ENCODE measurements around the gene TMEM9. TPM values are rescaled to one million over a fixed set of nuclear protein-coding genes. Genes with fewer than 3 reads are reported as not detected.

TMEM9 gene
- total RNA-seq, 1 experiment from 2014 or later = 110 TPM

- DNase-seq (ENCODE audit: low read depth in 1 of 2, low spot score in 2 of 2) = no peak
- no peaks in the 10 kb centered on the region for H3K9me3 ChIP-seq (replicated peaks)
- no peak overlapping the region for H3K4me3 ChIP-seq
- H3K27me3 ChIP-seq (replicated peaks) = no peaks in the 10 kb centered on the region
- no peaks in the 10 kb centered on the region for H3K36me3 ChIP-seq
- peak overlapping the region; percentile 89; the same call in 1 of the 2 replicates for H3K27ac ChIP-seq
- H3K4me1 ChIP-seq (replicated peaks) = peaks cover 42% of the 10 kb centered on the region
Measured at GRCh38 chr1:201183209-201183608, 28.9 kb upstream of the TMEM9 start.

- Histone ChIP-seq H3K27me3 (replicated peaks) (no peaks in the 10 kb centered on the region), H3K9me3 (replicated peaks) (no peaks in the 10 kb centered on the region), H3K36me3 (no peaks in the 10 kb centered on the region), H3K4me1 (replicated peaks) (peaks cover 41% of the 10 kb centered on the region), H3K27ac (no peak overlapping the region), H3K4me3 (no peak overlapping the region)
- DNase-seq (ENCODE audit: low read depth in 1 of 2, low spot score in 2 of 2) = no peak
Measured at GRCh38 chr1:201181726-201182125, 27.5 kb upstream of the TMEM9 start.

GRCh38 chr1:201181323-201181722 lies 27.0 kb upstream of the TMEM9 start:
- no peak for DNase-seq (ENCODE audit: low read depth in 1 of 2, low spot score in 2 of 2)
- Histone ChIP-seq H3K4me3 (no peak overlapping the region), H3K4me1 (replicated peaks) (peaks cover 37% of the 10 kb centered on the region), H3K27ac (no peak overlapping the region), H3K27me3 (replicated peaks) (no peaks in the 10 kb centered on the region), H3K36me3 (no peaks in the 10 kb centered on the region), H3K9me3 (replicated peaks) (no peaks in the 10 kb centered on the region)

GRCh38 chr1:201180901-201181300 lies 26.6 kb upstream of the TMEM9 start:
- Histone ChIP-seq H3K27ac (no peak overlapping the region), H3K9me3 (replicated peaks) (no peaks in the 10 kb centered on the region), H3K27me3 (replicated peaks) (no peaks in the 10 kb centered on the region), H3K36me3 (no peaks in the 10 kb centered on the region), H3K4me3 (no peak overlapping the region), H3K4me1 (replicated peaks) (peaks cover 32% of the 10 kb centered on the region)
- DNase-seq (ENCODE audit: low read depth in 1 of 2, low spot score in 2 of 2) = no peak

GRCh38 chr1:201180141-201180540 lies 25.9 kb upstream of the TMEM9 start:
- Histone ChIP-seq H3K4me1 (replicated peaks) (peaks cover 25% of the 10 kb centered on the region), H3K27ac (no peak overlapping the region), H3K9me3 (replicated peaks) (no peaks in the 10 kb centered on the region), H3K27me3 (replicated peaks) (no peaks in the 10 kb centered on the region), H3K36me3 (no peaks in the 10 kb centered on the region), H3K4me3 (no peak overlapping the region)
- DNase-seq (ENCODE audit: low read depth in 1 of 2, low spot score in 2 of 2) = no peak

DNA sequence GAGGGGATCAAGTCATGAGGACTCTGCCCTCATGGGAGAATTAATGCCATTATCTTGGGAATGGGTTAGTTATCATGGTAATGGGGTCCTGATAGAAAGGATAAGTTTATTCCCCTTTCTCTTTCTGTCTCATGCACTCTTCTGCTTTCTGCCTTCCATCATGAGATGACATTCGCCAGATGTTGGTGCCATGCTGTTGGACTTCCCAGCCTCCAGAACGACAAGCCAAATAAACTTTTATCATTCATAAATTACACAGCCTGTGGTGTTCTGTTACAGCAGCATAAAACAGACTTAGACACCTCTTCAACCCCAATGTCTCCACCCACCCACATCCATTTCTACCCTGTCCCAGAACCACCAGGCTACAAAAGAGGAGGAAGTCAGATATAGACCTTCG lies 24.4 kb upstream of the TMEM9 start:
- Histone ChIP-seq H3K27me3 (replicated peaks) (no peaks in the 10 kb centered on the region), H3K9me3 (replicated peaks) (no peaks in the 10 kb centered on the region), H3K36me3 (no peaks in the 10 kb centered on the region), H3K4me1 (replicated peaks) (peaks cover 11% of the 10 kb centered on the region), H3K27ac (no peak overlapping the region), H3K4me3 (no peak overlapping the region)
- DNase-seq (ENCODE audit: low read depth in 1 of 2, low spot score in 2 of 2) = no peak

GRCh38 chr1:201176940-201177339 lies 22.7 kb upstream of the TMEM9 start:
- H3K27ac ChIP-seq = no peak overlapping the region
- no peaks in the 10 kb centered on the region for H3K27me3 ChIP-seq (replicated peaks)
- no peak overlapping the region for H3K4me3 ChIP-seq
- H3K36me3 ChIP-seq = no peaks in the 10 kb centered on the region
- H3K9me3 ChIP-seq (replicated peaks) = no peaks in the 10 kb centered on the region
- no peaks in the 10 kb centered on the region for H3K4me1 ChIP-seq (replicated peaks)
- no peak for DNase-seq (ENCODE audit: low read depth in 1 of 2, low spot score in 2 of 2)

DNA sequence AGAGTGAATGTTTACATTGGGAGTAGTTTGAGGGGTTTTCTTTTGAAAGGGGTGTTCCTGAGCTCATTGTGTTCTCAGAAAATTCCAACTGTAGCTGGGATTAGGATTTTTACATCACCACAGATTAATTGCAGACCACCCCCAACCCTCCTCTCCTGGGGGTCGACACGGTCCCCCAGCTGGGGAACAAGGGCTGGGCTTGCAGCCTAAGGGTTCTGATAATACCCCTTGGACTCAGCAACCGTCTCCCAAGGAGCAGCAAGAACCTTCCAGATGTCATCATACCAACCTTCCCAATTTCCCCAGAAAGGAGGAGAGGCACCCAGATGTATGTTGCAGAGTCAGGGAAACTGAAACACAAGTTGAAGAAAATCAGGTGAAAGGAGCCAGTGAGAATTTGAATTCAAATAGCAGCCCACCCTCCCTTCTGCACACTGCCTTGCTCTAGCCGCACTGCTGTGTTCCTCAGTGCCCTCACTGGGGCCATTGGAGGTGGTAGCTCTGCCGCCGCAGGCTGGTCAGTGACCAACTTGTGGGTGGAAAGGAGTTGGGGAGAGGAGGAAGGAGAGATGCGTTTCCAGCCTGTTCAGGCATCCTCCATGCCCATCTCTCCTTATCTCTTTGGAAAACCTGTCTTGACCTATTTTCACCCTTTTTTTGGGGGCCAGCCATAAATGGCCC lies 21.7 kb upstream of the TMEM9 start:
- Histone ChIP-seq H3K27ac (no peak overlapping the region), H3K27me3 (replicated peaks) (no peaks in the 10 kb centered on the region), H3K4me1 (replicated peaks) (no peaks in the 10 kb centered on the region; the same call in 1 of the 2 replicates), H3K4me3 (no peak overlapping the region), H3K36me3 (no peaks in the 10 kb centered on the region), H3K9me3 (replicated peaks) (no peaks in the 10 kb centered on the region)
- DNase-seq (ENCODE audit: low read depth in 1 of 2, low spot score in 2 of 2) = no peak

- Histone ChIP-seq H3K27me3 (replicated peaks) (no peaks in the 10 kb centered on the region), H3K4me3 (no peak overlapping the region), H3K36me3 (no peaks in the 10 kb centered on the region), H3K4me1 (replicated peaks) (peaks cover 8% of the 10 kb centered on the region), H3K27ac (no peak overlapping the region), H3K9me3 (replicated peaks) (no peaks in the 10 kb centered on the region)
- no peak for DNase-seq (ENCODE audit: low read depth in 1 of 2, low spot score in 2 of 2)
Measured at GRCh38 chr1:201173736-201174135, 19.5 kb upstream of the TMEM9 start.

GRCh38 chr1:201172999-201173610 lies 18.8 kb upstream of the TMEM9 start:
- no peak for DNase-seq (ENCODE audit: low read depth in 1 of 2, low spot score in 2 of 2)
- no peaks in the 10 kb centered on the region for H3K27me3 ChIP-seq (replicated peaks)
- no peak overlapping the region for H3K27ac ChIP-seq
- H3K4me1 ChIP-seq (replicated peaks) = peaks cover 8% of the 10 kb centered on the region
- no peak overlapping the region for H3K4me3 ChIP-seq
- H3K9me3 ChIP-seq (replicated peaks) = no peaks in the 10 kb centered on the region
- no peaks in the 10 kb centered on the region for H3K36me3 ChIP-seq

- no peaks in the 10 kb centered on the region for H3K9me3 ChIP-seq (replicated peaks)
- H3K4me1 ChIP-seq (replicated peaks) = peaks cover 8% of the 10 kb centered on the region
- H3K27me3 ChIP-seq (replicated peaks) = 0 out of 2 replicates have a peak, but pooled peaks cover 2% of the 10 kb centered on the region
- no peaks in the 10 kb centered on the region for H3K36me3 ChIP-seq
- no peak overlapping the region for H3K4me3 ChIP-seq
- H3K27ac ChIP-seq = no peak overlapping the region
- DNase-seq (ENCODE audit: low read depth in 1 of 2, low spot score in 2 of 2) = no peak
Measured at GRCh38 chr1:201172326-201172725, 18.1 kb upstream of the TMEM9 start.

DNA sequence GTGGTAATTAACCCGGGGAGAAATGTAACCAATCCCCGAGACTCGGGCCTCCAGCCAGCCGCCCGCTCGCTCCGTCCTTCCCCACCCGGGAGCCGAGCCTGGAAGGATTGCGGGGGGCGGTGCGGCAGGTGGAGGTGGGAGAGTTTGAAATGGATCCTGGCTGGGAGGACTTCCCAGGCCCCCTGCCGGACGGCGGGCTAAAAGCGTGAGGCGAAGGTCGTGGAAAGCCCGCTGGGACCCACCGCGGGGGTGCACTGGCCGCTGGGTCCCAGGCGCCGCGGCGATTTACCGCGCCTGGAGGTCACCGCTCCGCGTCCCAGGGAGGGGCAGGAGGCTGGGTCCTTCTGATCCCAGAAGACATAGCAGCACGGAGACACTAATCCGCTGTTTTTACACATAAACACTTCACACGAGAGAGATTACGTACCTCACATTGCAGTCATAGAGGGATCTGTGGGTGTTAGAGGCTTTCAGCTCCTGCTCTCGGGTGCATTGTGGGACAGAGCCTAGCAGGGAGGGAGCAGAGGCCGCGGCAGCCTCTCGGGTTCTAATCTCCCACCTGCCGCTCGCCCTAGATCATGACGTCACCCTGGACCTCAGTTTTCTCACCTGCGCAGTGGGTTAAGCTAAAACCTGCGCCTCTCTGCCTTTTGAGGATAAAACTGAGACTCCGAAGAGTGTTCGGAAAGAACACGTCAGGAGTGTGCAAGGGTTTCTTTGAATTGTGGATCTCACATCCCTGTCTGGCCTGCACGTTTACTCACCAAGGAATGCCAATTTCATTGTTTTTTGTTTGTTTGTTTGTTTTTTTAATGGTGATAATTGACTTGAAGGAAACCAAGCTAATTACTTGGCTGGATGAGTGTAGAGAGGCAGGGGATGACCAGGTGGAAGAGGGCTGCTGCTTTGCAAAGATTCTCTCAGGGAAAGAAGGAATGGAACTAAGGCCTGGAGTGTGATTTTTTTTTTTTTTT lies 17.1 kb upstream of the TMEM9 start:
- H3K4me3 ChIP-seq = peak overlapping the region; percentile 45
- no peaks in the 10 kb centered on the region for H3K36me3 ChIP-seq
- 0 out of 2 replicates have a peak, but pooled peaks cover 7% of the 10 kb centered on the region for H3K27me3 ChIP-seq (replicated peaks)
- H3K9me3 ChIP-seq (replicated peaks) = no peaks in the 10 kb centered on the region
- no peak for DNase-seq (ENCODE audit: low read depth in 1 of 2, low spot score in 2 of 2)
- no peak overlapping the region; the same call in 1 of the 2 replicates for H3K27ac ChIP-seq
- H3K4me1 ChIP-seq (replicated peaks) = peaks cover 8% of the 10 kb centered on the region

- Histone ChIP-seq H3K27me3 (replicated peaks) (0 out of 2 replicates have a peak, but pooled peaks cover 7% of the 10 kb centered on the region), H3K27ac (no peak overlapping the region; the same call in 1 of the 2 replicates), H3K4me1 (replicated peaks) (peaks cover 8% of the 10 kb centered on the region), H3K4me3 (peak overlapping the region; percentile 45), H3K9me3 (replicated peaks) (no peaks in the 10 kb centered on the region), H3K36me3 (no peaks in the 10 kb centered on the region)
- DNase-seq (ENCODE audit: low read depth in 1 of 2, low spot score in 2 of 2) = peak; percentile 85 to 94
Measured at GRCh38 chr1:201170533-201171062, 16.3 kb upstream of the TMEM9 start.
